Measurements from ENCODE around the gene PTGES3. TPM values are rescaled to one million over a fixed set of nuclear protein-coding genes. Genes with fewer than 3 reads are reported as not detected.

Gene PTGES3
- total and polyA plus RNA-seq, 8 donors: 33.4 to 98.1 (median 69.3) TPM

DNA sequence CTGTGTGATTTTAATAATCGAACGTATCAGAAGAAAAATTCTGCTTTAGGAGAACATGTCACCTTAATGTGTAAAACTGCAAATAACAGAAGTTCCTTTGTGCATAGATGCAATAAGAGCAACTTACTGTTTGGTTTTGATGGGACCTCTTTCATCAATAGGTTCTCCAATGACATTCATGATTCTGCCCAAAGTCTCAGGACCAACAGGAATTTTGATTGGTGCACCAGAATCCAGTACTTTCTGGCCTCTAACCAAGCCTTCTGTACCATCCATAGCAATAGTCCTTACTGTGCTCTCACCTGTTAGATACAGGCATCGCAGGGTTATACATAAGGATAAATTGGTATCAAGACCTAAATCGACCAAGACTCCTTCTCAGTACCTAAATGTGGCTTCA lies 43.4 kb downstream of the PTGES3 start:
- H3K27ac ChIP-seq: peak overlapping the region in 2 of 4 donors; percentile 84 to 89
- FAIRE-seq (no peak), ATAC-seq (no peak), DNase-seq (no peak)
- WGBS, 2 donors: 14 to 21% methylated on average over 4 of the region's 4 CpGs
- H3K4me1 ChIP-seq: peaks cover 0 to 21% (median 17%) of the 10 kb centered on the region in 3 donors
- TF ChIP-seq, protein P1, sequence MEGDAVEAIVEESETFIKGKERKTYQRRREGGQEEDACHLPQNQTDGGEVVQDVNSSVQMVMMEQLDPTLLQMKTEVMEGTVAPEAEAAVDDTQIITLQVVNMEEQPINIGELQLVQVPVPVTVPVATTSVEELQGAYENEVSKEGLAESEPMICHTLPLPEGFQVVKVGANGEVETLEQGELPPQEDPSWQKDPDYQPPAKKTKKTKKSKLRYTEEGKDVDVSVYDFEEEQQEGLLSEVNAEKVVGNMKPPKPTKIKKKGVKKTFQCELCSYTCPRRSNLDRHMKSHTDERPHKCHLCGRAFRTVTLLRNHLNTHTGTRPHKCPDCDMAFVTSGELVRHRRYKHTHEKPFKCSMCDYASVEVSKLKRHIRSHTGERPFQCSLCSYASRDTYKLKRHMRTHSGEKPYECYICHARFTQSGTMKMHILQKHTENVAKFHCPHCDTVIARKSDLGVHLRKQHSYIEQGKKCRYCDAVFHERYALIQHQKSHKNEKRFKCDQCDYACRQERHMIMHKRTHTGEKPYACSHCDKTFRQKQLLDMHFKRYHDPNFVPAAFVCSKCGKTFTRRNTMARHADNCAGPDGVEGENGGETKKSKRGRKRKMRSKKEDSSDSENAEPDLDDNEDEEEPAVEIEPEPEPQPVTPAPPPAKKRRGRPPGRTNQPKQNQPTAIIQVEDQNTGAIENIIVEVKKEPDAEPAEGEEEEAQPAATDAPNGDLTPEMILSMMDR (IDR thresholded peaks at IDR 0.05): no peak
- H3K4me3 ChIP-seq: peak overlapping the region; percentile 74 to 98 (median 78)
- H3K27me3 ChIP-seq: no peaks in the 10 kb centered on the region
- intact Hi-C loops (cut with DNase I): loop anchor here in 2 of 3 donors (10.0 kb wide), 1 partner anchor 80 kb away; the partner anchor contains the start of gene NACA (in 2 of the 2)
- H3K9me3 ChIP-seq: no peaks in the 10 kb centered on the region
- peaks cover 4 to 39% (median 36%) of the 10 kb centered on the region in 3 donors for H3K36me3 ChIP-seq

DNA sequence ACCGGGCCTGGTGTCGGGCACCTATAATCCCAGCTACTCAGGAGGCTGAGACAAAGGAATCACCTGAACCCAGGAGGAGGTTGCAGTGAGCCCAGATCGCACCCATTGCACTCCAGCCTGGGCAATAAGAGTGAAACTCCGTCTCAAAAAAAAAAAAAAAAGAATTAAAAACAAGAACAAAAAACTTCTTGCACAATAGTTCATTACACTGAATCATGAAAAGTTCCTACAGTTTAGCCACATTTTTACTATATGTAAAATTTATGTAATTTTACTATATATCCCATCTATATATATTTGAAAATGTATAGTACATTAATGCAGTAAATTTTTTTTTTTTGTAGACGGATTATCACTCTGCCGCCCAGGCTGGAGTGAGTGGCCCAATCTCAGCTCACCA lies 46.9 kb downstream of the PTGES3 start:
- ATAC-seq (no peak), DNase-seq (no peak), FAIRE-seq (no peak)
- Histone ChIP-seq H3K36me3 (peaks cover 7 to 61% (median 58%) of the 10 kb centered on the region in 3 donors), H3K9me3 (no peaks in the 10 kb centered on the region), H3K4me1 (peaks cover 5 to 26% (median 21%) of the 10 kb centered on the region in 3 donors), H3K27me3 (no peaks in the 10 kb centered on the region), H3K27ac (no peak overlapping the region), H3K4me3 (no peak overlapping the region)
- intact Hi-C loops (cut with DNase I): loop anchor here in 2 of 3 donors (10.0 kb wide), 1 partner anchor 84 kb away; the partner anchor contains the start of gene NACA (in 2 of the 2)
- TF ChIP-seq, protein P1 (IDR thresholded peaks at IDR 0.05): no peak
- whole genome bisulfite sequencing, 2 donors: 81 to 85% methylated on average over 6 of the region's 6 CpGs

DNA sequence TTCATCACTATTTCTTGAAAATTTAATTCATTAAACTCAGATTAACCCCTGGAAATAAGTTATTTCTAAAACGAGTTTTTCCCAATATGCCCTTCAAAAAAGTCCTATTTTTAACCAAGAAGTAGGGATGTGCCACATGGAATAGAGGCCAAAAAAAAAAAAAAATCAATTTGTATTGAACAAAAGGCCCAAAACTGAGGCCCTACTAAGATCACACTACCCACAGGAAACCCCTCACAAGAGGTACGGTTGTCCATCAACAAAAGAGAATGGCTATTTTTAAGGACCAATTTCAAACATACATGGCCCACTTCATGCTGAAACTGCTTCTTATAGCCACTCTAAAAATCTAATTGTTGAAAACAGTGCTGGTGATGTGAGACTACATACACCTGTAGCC lies 50.5 kb downstream of the PTGES3 start:
- Histone ChIP-seq H3K4me3 (no peak overlapping the region), H3K27me3 (no peaks in the 10 kb centered on the region), H3K36me3 (peaks cover 7 to 50% (median 48%) of the 10 kb centered on the region in 3 donors), H3K9me3 (no peaks in the 10 kb centered on the region), H3K27ac (peak overlapping the region in 2 of 4 donors; percentile 91 to 97), H3K4me1 (peaks cover 5 to 19% (median 15%) of the 10 kb centered on the region in 3 donors)
- no peak for FAIRE-seq
- TF ChIP-seq, protein P1 (IDR thresholded peaks at IDR 0.05): no peak
- intact Hi-C loops (cut with DNase I): no loop called here
- no peak for ATAC-seq
- WGBS, 2 donors: 51 to 55% methylated on average over 2 of the region's 2 CpGs
- no peak for DNase-seq

DNA sequence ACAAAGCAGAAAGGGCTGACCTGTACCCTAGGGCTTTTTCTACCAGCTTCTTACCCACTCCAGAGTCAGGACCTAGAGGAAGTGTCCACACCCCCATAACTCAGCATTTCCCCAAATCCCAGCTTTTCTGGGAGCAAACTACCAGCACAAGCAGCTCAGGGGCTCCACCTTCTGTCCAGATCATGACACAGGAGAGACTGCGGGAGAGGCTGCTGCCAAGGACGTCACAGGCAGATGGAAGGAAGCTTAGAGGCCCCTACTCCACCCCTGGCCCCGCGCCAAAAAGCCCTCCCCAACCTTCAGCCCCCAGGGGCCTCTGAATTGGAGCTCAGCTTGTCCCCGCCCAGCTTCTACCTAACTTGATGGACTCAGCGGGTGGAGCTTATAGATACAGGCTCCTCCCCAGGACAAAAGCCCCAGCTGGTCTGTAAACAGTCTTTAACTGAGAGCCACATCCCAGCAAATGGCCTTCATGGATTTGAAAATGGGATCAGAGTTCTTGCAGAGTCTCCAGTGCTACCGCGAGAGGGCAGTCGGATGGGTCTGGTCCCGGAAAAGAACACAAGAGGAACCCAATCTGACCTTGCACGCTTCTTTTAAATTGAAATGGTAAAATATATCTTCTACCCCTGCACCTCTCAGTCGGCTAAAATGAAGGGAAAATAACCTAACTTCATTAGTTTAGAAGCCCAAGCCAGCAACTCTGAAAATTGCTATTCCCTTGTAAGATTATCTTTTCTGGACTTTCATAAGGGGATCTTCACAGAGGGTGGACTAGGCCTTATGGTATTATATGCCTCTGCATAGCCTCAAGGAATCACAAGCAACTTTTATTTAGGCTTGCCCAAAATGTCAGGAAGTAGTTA lies 51.2 kb downstream of the PTGES3 start:
- peak; percentile 70 to 83 (median 79) for ATAC-seq
- H3K27ac ChIP-seq: peak overlapping the region; percentile 70 to 97 (median 90)
- DNase-seq: peak; percentile 97 to 99 (median 98)
- peaks cover 5 to 20% (median 15%) of the 10 kb centered on the region in 3 donors for H3K4me1 ChIP-seq
- WGBS, 2 donors: 1% methylated on average over 12 of the region's 12 CpGs
- H3K9me3 ChIP-seq: no peaks in the 10 kb centered on the region
- peak overlapping the region in 3 of 4 donors; percentile 39 to 86 (median 64) for H3K4me3 ChIP-seq
- FAIRE-seq: peak; percentile 95
- intact Hi-C loops (cut with DNase I): no loop called here
- H3K36me3 ChIP-seq: peaks cover 4 to 43% (median 41%) of the 10 kb centered on the region in 3 donors
- no peaks in the 10 kb centered on the region for H3K27me3 ChIP-seq
- TF ChIP-seq, protein P1 (IDR thresholded peaks at IDR 0.05): peak; percentile 23 to 33 (median 28)
